HepG2 (cell line): ENCODE results near the gene ALG9. TPM values are rescaled to one million over a fixed set of nuclear protein-coding genes. Genes with fewer than 3 reads are reported as not detected.

Experiments
- ATAC-seq: fragments of 200-7000 bp; cut with Tn5 transposase; 3 replicates; pipeline ENCODE4 v1.9.1; 2020; ENCODE audit warnings: mild to moderate bottlenecking, moderate library complexity
- BruUV-seq: library from RNA; stranded (reverse); fragments of 400-500 nt; replicated peaks from 2 replicates; lab custom pipeline; 2021; lab: Mats Ljungman, UMichigan
- CTCF ChIA-PET: fragments of 300-600 bp; formaldehyde crosslinking; extraction: SDS; loops from one replicate; lab custom pipeline; 2021; ENCODE audit warnings: low total read pairs, inconsistent platforms, low intra/inter-chr PET ratio; lab: Yijun Ruan, JAX
- POLR2A ChIA-PET: fragments of 350-600 bp; sonication (Branson Sonifier 250); formaldehyde crosslinking; loops from one replicate; lab custom pipeline; 2020; ENCODE audit warnings: antibody characterized with exemption, inconsistent platforms; lab: Yijun Ruan, JAX
- DNase-seq: peaks from one replicate; pipeline ENCODE4 v3.0.0-alpha.2; 2015; ENCODE audit warnings: low spot score
- FAIRE-seq: peaks from 3 replicates; lab custom pipeline; 2011; peaks lifted over from hg19 to GRCh38; lab: Jason Lieb, UNC
- H2AFZ ChIP-seq: one replicate; pipeline ENCODE4 v1.6.1; 2011; ENCODE audit warnings: low read length, inconsistent platforms
- H3K27ac ChIP-seq: fragments of 300-600 bp; 3 replicates; pipeline ENCODE4 v1.8.0; 2011; ENCODE audit warnings: mixed run types, mild to moderate bottlenecking, mixed read lengths, low read length, inconsistent platforms; ENCODE audit not compliant: insufficient read depth; ENCODE audit errors: extremely low read length
- H3K27me3 ChIP-seq, 2 experiments: fragments of 200-600 bp in 1 of 2; 2 replicates in 1 of 2; 3 replicates in 1 of 2; pipeline versions ENCODE4 v1.6.0 to v1.8.0; 2011; ENCODE audit warnings: low read length in 2 of 2, mild to moderate bottlenecking in 2 of 2, moderate library complexity in 2 of 2, inconsistent platforms in 1 of 2; ENCODE audit not compliant: insufficient read depth in 2 of 2, control insufficient read depth in 1 of 2
- H3K36me3 ChIP-seq, 2 experiments: fragments of 200-600 bp in 1 of 2; replicated peaks in 1 of 2; 2 replicates in 1 of 2; 3 replicates in 1 of 2; pipeline versions ENCODE4 v1.5.1 to v1.8.0; 2011; ENCODE audit warnings: low read length in 2 of 2, inconsistent platforms in 1 of 2; ENCODE audit not compliant: insufficient read depth in 2 of 2, control insufficient read depth in 1 of 2
- H3K4me1 ChIP-seq: 2 replicates; pipeline ENCODE4 v1.5.1; 2012; ENCODE audit warnings: low read length, inconsistent platforms; ENCODE audit not compliant: insufficient read depth
- H3K4me2 ChIP-seq: 2 replicates; pipeline ENCODE4 v1.6.0; 2011; ENCODE audit warnings: low read depth, low read length, inconsistent platforms
- H3K4me3 ChIP-seq, 3 experiments: fragments of 200-600 bp in 1 of 3; sonication (generic), shearing (Covaris generic) in 1 of 3; replicated peaks in 1 of 3; 2 replicates each; pipeline ENCODE4 v1.5.1; 2011 to 2016; ENCODE audit warnings: low read length in 3 of 3, inconsistent platforms in 2 of 3, low read depth in 2 of 3, mild to moderate bottlenecking in 2 of 3, control low read depth in 1 of 3, mixed read lengths in 1 of 3; ENCODE audit not compliant: insufficient read depth in 1 of 3
- H3K79me2 ChIP-seq: one replicate; pipeline ENCODE4 v1.6.1; 2011; ENCODE audit warnings: low read length, inconsistent platforms; ENCODE audit not compliant: insufficient read depth
- H3K9ac ChIP-seq: 2 replicates; pipeline ENCODE4 v1.6.0; 2011; ENCODE audit warnings: mild to moderate bottlenecking, low read depth, low read length, inconsistent platforms; ENCODE audit not compliant: insufficient read depth
- H3K9me3 ChIP-seq: 2 replicates; pipeline ENCODE4 v1.5.1; 2012; ENCODE audit warnings: mild to moderate bottlenecking, low read length
- H4K20me1 ChIP-seq: 2 replicates; pipeline ENCODE4 v1.6.0; 2011; ENCODE audit warnings: inconsistent platforms, mild to moderate bottlenecking, low read length, moderate library complexity; ENCODE audit not compliant: insufficient read depth
- HIC2 ChIP-seq: sonication (generic); formaldehyde crosslinking; IDR thresholded peaks from 2 replicates; pipeline ENCODE4 v1.9.0; 2022; ENCODE audit warnings: low read depth, missing genetic modification reagents
- MEF2D ChIP-seq: sonication (generic); formaldehyde crosslinking; IDR thresholded peaks from 2 replicates; pipeline ENCODE4 v1.5.1; 2020; ENCODE audit warnings: mild to moderate bottlenecking, missing genetic modification reagents
- MZF1 ChIP-seq: sonication (generic); formaldehyde crosslinking; IDR thresholded peaks from 2 replicates; pipeline ENCODE4 v1.8.1; 2023; ENCODE audit warnings: mild to moderate bottlenecking, missing genetic modification reagents, borderline replicate concordance
- SIN3A ChIP-seq: IDR thresholded peaks from 2 replicates; pipeline ENCODE4 v1.6.1; 2011; ENCODE audit warnings: low read depth, mild to moderate bottlenecking, control low read depth, low read length, borderline replicate concordance
- SNAPC4 ChIP-seq: sonication (generic); formaldehyde crosslinking; IDR thresholded peaks from 2 replicates; pipeline ENCODE4 v1.4.0; 2020; ENCODE audit warnings: mild to moderate bottlenecking, missing genetic modification reagents
- ZFP91 ChIP-seq: sonication (generic); formaldehyde crosslinking; IDR thresholded peaks from 2 replicates; pipeline ENCODE4 v1.9.0; 2022; ENCODE audit warnings: missing genetic modification reagents, mild to moderate bottlenecking, borderline replicate concordance
- ZNF121 ChIP-seq: sonication (generic); formaldehyde crosslinking; IDR thresholded peaks from 2 replicates; pipeline ENCODE4 v1.5.0; 2020; ENCODE audit warnings: mild to moderate bottlenecking, missing genetic modification reagents
- ZNF256 ChIP-seq: sonication (generic); formaldehyde crosslinking; conservative IDR thresholded peaks from 2 replicates; pipeline ENCODE4 v1.4.0; 2020; ENCODE audit warnings: missing genetic modification reagents
- ZNF335 ChIP-seq: sonication (generic); formaldehyde crosslinking; IDR thresholded peaks from 2 replicates; pipeline ENCODE4 v1.4.0; 2020; ENCODE audit warnings: missing genetic modification reagents
- ZNF563 ChIP-seq: sonication (generic); formaldehyde crosslinking; IDR thresholded peaks from 2 replicates; pipeline ENCODE4 v1.8.0; 2022; ENCODE audit warnings: mild to moderate bottlenecking, moderate library complexity, missing genetic modification reagents
- ZNF775 ChIP-seq: sonication (generic); formaldehyde crosslinking; IDR thresholded peaks from 2 replicates; pipeline ENCODE4 v1.4.0; 2020; ENCODE audit warnings: missing genetic modification reagents, mild to moderate bottlenecking, moderate library complexity, borderline replicate concordance
- in situ Hi-C: cut with HindIII; loops from 2 replicates; pipeline ENCODE4 v1.10.0; 2017; ENCODE audit warnings: low pct_unique_long_range_greater_than_20kb; ENCODE audit not compliant: extremely low pct_ligation_motif_present
- intact Hi-C: fragments of 100-400 bp; cut with micrococcal nuclease; formaldehyde crosslinking; loops from one replicate; pipeline ENCODE4 v1.10.0; 2022; ENCODE audit not compliant: unreplicated experiment
- polyA plus RNA-seq, 8 experiments: library from polyadenylated mRNA; depleted of rRNA in 3 of 8; stranded (reverse) in 7 of 8; unstranded in 1 of 8; fragments of >200 nt; fragmentation: Illumina TruSeq in 4 of 8; extraction: Trizol in 4 of 8; gene quantifications; 2 replicates each; pipeline versions ENCODE4 v1.2.1 to v1.2.3, GENCODE V29; 2011 to 2016; ENCODE audit warnings: low read depth in 4 of 8, missing spikeins in 1 of 8, mixed read lengths in 1 of 8; ENCODE audit not compliant: insufficient read depth in 1 of 8
- total RNA-seq, 5 experiments: library from RNA; depleted of rRNA; stranded (reverse); fragments of >200 nt; fragmentation: Illumina TruSeq; extraction: Trizol; gene quantifications; 2 replicates each; pipeline ENCODE4 v1.2.3, GENCODE V29; 2016; ENCODE audit warnings: low read depth in 1 of 5

ALG9 gene
- total and polyA plus RNA-seq, 2 of the 13 experiments (the other 11 are each of a cell fraction or from before 2014, with no cell fraction given), result 39.4 to 40.6 TPM

GRCh38 chr11:111871693-111872161, 346 bp upstream of the ALG9 start (continued):
- TF ChIP-seq SNAPC4, result 0 out of 2 replicates have a peak, but pooled peaks have one; percentile 16

- CTCF ChIA-PET, result no interaction called here
- DNase-seq (no peak), FAIRE-seq (peak; percentile 64), ATAC-seq (no peak)
- in situ Hi-C loops, result no loop called here
- H3K4me1 ChIP-seq, result peaks cover 24% of the 10 kb centered on the region
- no peaks in the 10 kb centered on the region for H4K20me1 ChIP-seq
- POLR2A ChIA-PET, result interaction anchor here (0.7 to 2.8 kb wide), 16 partner anchors 9 to 153 kb away, joined by 3 to 21 read pairs (median 4); partner anchors contain the start of genes C11orf52, CFAP68, DIXDC1 and PPP2R1B
- peaks cover 7 to 28% of the 10 kb centered on the region in 2 experiments for H3K36me3 ChIP-seq
- peak overlapping the region; percentile 87 for H2AFZ ChIP-seq
- intact Hi-C loops, result no loop called here
- H3K27me3 ChIP-seq, result no peaks in the 10 kb centered on the region
- H3K9ac ChIP-seq, result peak overlapping the region; percentile 92
- H3K27ac ChIP-seq, result peak overlapping the region; percentile 92
- peaks cover 4% of the 10 kb centered on the region for H3K79me2 ChIP-seq
- BruUV-seq, result no TSS peak
- H3K4me3 ChIP-seq, result peak overlapping the region; percentile 94 to 98 (median 95)
- H3K4me2 ChIP-seq, result peak overlapping the region; percentile 97
- no peaks in the 10 kb centered on the region for H3K9me3 ChIP-seq
- TF ChIP-seq MEF2D (CRISPR knock-in tag) (0 out of 2 replicates have a peak, but pooled peaks have one; percentile 28), ZNF563 (no peak), MZF1 (CRISPR knock-in tag) (no peak), ZNF775 (CRISPR knock-in tag) (no peak), SIN3A (no peak), HIC2 (no peak), ZNF121 (peak; percentile 89), ZNF335 (no peak), ZFP91 (CRISPR knock-in tag) (no peak), ZNF256 (CRISPR knock-in tag) (no peak)
These were observed 877 bp downstream of the ALG9 start for GRCh38 chr11:111870522-111870885.
